PC-3 (cell line): ENCODE measurements around the gene CDK16. TPM values are rescaled to one million over a fixed set of nuclear protein-coding genes. Genes with fewer than 3 reads are reported as not detected.

Source experiments
- ATAC-seq: fragments of 200-7000 bp; cut with Tn5 transposase; 2 replicates; pipeline ENCODE4 v1.9.1; 2020; ENCODE audit warnings: mild to moderate bottlenecking, moderate library complexity
- BruUV-seq: library from RNA; stranded (reverse); fragments of 400-500 nt; replicated peaks from 2 replicates; lab custom pipeline; 2021; lab: Mats Ljungman, UMichigan
- CTCF ChIA-PET: fragments of 300-600 bp; sonication (Branson Sonifier 250); formaldehyde crosslinking; loops from one replicate; lab custom pipeline; 2022; ENCODE audit warnings: antibody characterized with exemption; lab: Charles Lee
- POLR2A ChIA-PET: fragments of 300-600 bp; sonication (Branson Sonifier 250); formaldehyde crosslinking; loops from one replicate; lab custom pipeline; 2022; ENCODE audit warnings: antibody characterized with exemption; ENCODE audit not compliant: unreplicated experiment; lab: Charles Lee
- DNase-seq: peaks from one replicate; pipeline ENCODE4 v3.0.0-alpha.2; 2015
- H2AFZ ChIP-seq: fragments of 300-600 bp; sonication (generic); 2 replicates; pipeline ENCODE4 v1.6.0; 2016; ENCODE audit warnings: antibody characterized with exemption, low read length
- H3F3A ChIP-seq: fragments of 300-600 bp; sonication (generic); one replicate; pipeline ENCODE4 v1.6.0; 2017; ENCODE audit warnings: antibody characterized with exemption, low read length, control low read depth, mild to moderate bottlenecking; ENCODE audit not compliant: unreplicated experiment
- H3K27ac ChIP-seq: fragments of 300-600 bp; sonication (generic); 2 replicates; pipeline ENCODE4 v1.5.1; 2016; ENCODE audit warnings: mild to moderate bottlenecking, low read length
- H3K27me3 ChIP-seq: fragments of 300-600 bp; sonication (generic); 2 replicates; pipeline ENCODE4 v1.6.1; 2016; ENCODE audit warnings: low read length, mixed read lengths
- H3K36me3 ChIP-seq: fragments of 300-600 bp; sonication (generic); 2 replicates; pipeline ENCODE4 v1.6.1; 2016; ENCODE audit warnings: low read depth, mixed run types, low read length, mixed read lengths
- H3K4me1 ChIP-seq: fragments of 300-600 bp; sonication (generic); 2 replicates; pipeline ENCODE4 v1.5.1; 2016; ENCODE audit warnings: low read length; ENCODE audit not compliant: insufficient read depth
- H3K4me2 ChIP-seq: fragments of 300-600 bp; sonication (generic); 2 replicates; pipeline ENCODE4 v1.6.0; 2016; ENCODE audit warnings: low read length
- H3K4me3 ChIP-seq: fragments of 300-600 bp; sonication (generic); 2 replicates; pipeline ENCODE4 v1.5.1; 2016; ENCODE audit warnings: mild to moderate bottlenecking, low read length, mixed read lengths
- H3K79me2 ChIP-seq: fragments of 300-600 bp; sonication (generic); 2 replicates; pipeline ENCODE4 v1.6.1; 2017; ENCODE audit warnings: low read length, mixed read lengths
- H3K9ac ChIP-seq: fragments of 300-600 bp; sonication (generic); 2 replicates; pipeline ENCODE4 v1.6.0; 2016; ENCODE audit warnings: mild to moderate bottlenecking, low read length
- H3K9me2 ChIP-seq: fragments of 300-600 bp; sonication (generic); replicated peaks from 2 replicates; pipeline ENCODE4 v1.6.1; 2016; ENCODE audit warnings: mixed run types, low read length, mixed read lengths
- H3K9me3 ChIP-seq: fragments of 300-600 bp; sonication (generic); 2 replicates; pipeline ENCODE4 v1.6.1; 2016; ENCODE audit warnings: low read length, mixed read lengths
- H4K20me1 ChIP-seq: fragments of 300-600 bp; sonication (generic); 2 replicates; pipeline ENCODE4 v1.6.1; 2016; ENCODE audit warnings: low read length, mixed read lengths
- EZH2 ChIP-seq: fragments of 300-600 bp; sonication (generic); IDR thresholded peaks from one replicate; pipeline ENCODE4 v1.6.1; 2017; ENCODE audit warnings: antibody characterized with exemption, mild to moderate bottlenecking, low read length; ENCODE audit not compliant: unreplicated experiment
- EZH2phosphoT487 ChIP-seq: fragments of 300-600 bp; sonication (generic); IDR thresholded peaks from 2 replicates; pipeline ENCODE4 v1.6.1; 2018; ENCODE audit warnings: mild to moderate bottlenecking, antibody characterized with exemption, low read length, borderline replicate concordance
- intact Hi-C: fragments of 100-400 bp; cut with micrococcal nuclease; formaldehyde crosslinking; loops from 2 replicates; pipeline ENCODE4 v1.9.0; 2023
- total RNA-seq: library from RNA; depleted of rRNA; stranded (reverse); fragments of >200 nt; gene quantifications from 2 replicates; pipeline ENCODE4 v1.2.3, GENCODE V29; 2014
- TF ChIP-seq, protein P1 (sequence below): fragments of 300-600 bp; sonication (generic); conservative IDR thresholded peaks from 2 replicates; pipeline ENCODE4 v1.5.1; 2017; ENCODE audit warnings: antibody characterized with exemption, low read depth, mild to moderate bottlenecking, low read length

Gene CDK16
- total RNA-seq, 1 experiment from 2014 or later: 155 TPM

GRCh38 chrX:47216393-47216925 lies 2.0 kb upstream of the CDK16 start:
- peak overlapping the region; percentile 84 for H3K4me2 ChIP-seq
- CTCF ChIA-PET: interaction anchor here (0.6 to 1.3 kb wide), 2 partner anchors 16 to 96 kb away, joined by 3 read pairs; no protein-coding TSS in a partner anchor
- no peak overlapping the region for H2AFZ ChIP-seq
- peaks cover 25% of the 10 kb centered on the region for H4K20me1 ChIP-seq
- peak overlapping the region; percentile 96 for H3K27ac ChIP-seq
- H3K9ac ChIP-seq: peak overlapping the region; percentile 17; the same call in 1 of the 2 replicates
- peaks cover 45% of the 10 kb centered on the region for H3K36me3 ChIP-seq
- no peaks in the 10 kb centered on the region for H3K27me3 ChIP-seq
- POLR2A ChIA-PET: no interaction called here
- DNase-seq (no peak), ATAC-seq (no peak)
- BruUV-seq: no TSS peak
- TF ChIP-seq, protein P1, sequence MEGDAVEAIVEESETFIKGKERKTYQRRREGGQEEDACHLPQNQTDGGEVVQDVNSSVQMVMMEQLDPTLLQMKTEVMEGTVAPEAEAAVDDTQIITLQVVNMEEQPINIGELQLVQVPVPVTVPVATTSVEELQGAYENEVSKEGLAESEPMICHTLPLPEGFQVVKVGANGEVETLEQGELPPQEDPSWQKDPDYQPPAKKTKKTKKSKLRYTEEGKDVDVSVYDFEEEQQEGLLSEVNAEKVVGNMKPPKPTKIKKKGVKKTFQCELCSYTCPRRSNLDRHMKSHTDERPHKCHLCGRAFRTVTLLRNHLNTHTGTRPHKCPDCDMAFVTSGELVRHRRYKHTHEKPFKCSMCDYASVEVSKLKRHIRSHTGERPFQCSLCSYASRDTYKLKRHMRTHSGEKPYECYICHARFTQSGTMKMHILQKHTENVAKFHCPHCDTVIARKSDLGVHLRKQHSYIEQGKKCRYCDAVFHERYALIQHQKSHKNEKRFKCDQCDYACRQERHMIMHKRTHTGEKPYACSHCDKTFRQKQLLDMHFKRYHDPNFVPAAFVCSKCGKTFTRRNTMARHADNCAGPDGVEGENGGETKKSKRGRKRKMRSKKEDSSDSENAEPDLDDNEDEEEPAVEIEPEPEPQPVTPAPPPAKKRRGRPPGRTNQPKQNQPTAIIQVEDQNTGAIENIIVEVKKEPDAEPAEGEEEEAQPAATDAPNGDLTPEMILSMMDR: no peak
- no peak for TF ChIP-seq EZH2phosphoT487
- TF ChIP-seq EZH2: no peak
- no peaks in the 10 kb centered on the region for H3K9me3 ChIP-seq
- no peaks in the 10 kb centered on the region for H3K9me2 ChIP-seq
- H3K4me1 ChIP-seq: peaks cover 34% of the 10 kb centered on the region
- peaks cover 16% of the 10 kb centered on the region for H3F3A ChIP-seq
- intact Hi-C loops: loop anchor here (5.0 kb wide), 1 partner anchor 96 kb away; no protein-coding TSS in a partner anchor
- peaks cover 33% of the 10 kb centered on the region for H3K79me2 ChIP-seq
- no peak overlapping the region; the same call in 1 of the 2 replicates for H3K4me3 ChIP-seq

GRCh38 chrX:47217121-47217851 lies 1.2 kb upstream of the CDK16 start:
- H3K4me1 ChIP-seq: peaks cover 34% of the 10 kb centered on the region
- H3K4me3 ChIP-seq: peak overlapping the region; percentile 58
- H3K9me2 ChIP-seq: no peaks in the 10 kb centered on the region
- H3K27ac ChIP-seq: peak overlapping the region; percentile 96
- H3K36me3 ChIP-seq: peaks cover 38% of the 10 kb centered on the region
- DNase-seq (peak; percentile 75), ATAC-seq (peak; percentile 12)
- CTCF ChIA-PET: interaction anchor here (1.0 kb wide), 2 partner anchors 17 to 167 kb away, joined by 3 to 7 read pairs; no protein-coding TSS in a partner anchor
- H3K9me3 ChIP-seq: no peaks in the 10 kb centered on the region
- H3F3A ChIP-seq: peaks cover 16% of the 10 kb centered on the region
- intact Hi-C loops: loop anchor here (1.0 to 5.0 kb wide), 2 partner anchors 95 to 167 kb away; no protein-coding TSS in a partner anchor
- H3K79me2 ChIP-seq: peaks cover 41% of the 10 kb centered on the region
- POLR2A ChIA-PET: interaction anchor here (0.5 to 1.3 kb wide), 5 partner anchors 16 to 284 kb away, joined by 3 to 9 read pairs (median 5); partner anchors contain the start of gene USP11
- peaks cover 30% of the 10 kb centered on the region for H4K20me1 ChIP-seq
- H2AFZ ChIP-seq: 0 out of 2 replicates have a peak overlapping the region, but pooled peaks have one; percentile 51
- TF ChIP-seq EZH2 (no peak), EZH2phosphoT487 (no peak)
- TF ChIP-seq, protein P1: no peak
- H3K9ac ChIP-seq: peak overlapping the region; percentile 74
- BruUV-seq: no TSS peak
- H3K27me3 ChIP-seq: no peaks in the 10 kb centered on the region
- H3K4me2 ChIP-seq: peak overlapping the region; percentile 84
